Measurements from ENCODE around the gene DNAJC27. TPM values are rescaled to one million over a fixed set of nuclear protein-coding genes. Genes with fewer than 3 reads are reported as not detected.
A peak's percentile ranks its signal among the peaks of the same experiment; 100 is the strongest.
"Not testable (repeated sequence)": the region's sequence is repeated elsewhere in the genome, so short reads cannot be mapped to it uniquely, and the experiment has no call there.

Gene DNAJC27
- polyA plus RNA-seq (2014; cell fraction: cytosol; rRNA removed), result 2.1 and 2.3 TPM in 2 replicates
- polyA plus RNA-seq (2014; cell fraction: nucleus; rRNA removed), result 5.6 and 14.4 TPM in 2 replicates

- peak; percentile 95 for DNase-seq (ENCODE audit: low spot score)
Observed at GRCh38 chr2:24971536-24972314, at the start of gene DNAJC27. Gene DNAJC27 (minus strand): TSS chr2:24971955. CDS start chr2:24971904, 51 bp downstream.

- DNase-seq (ENCODE audit: low spot score), result no peak
Observed at GRCh38 chr2:25018681-25019080, 46.9 kb upstream of the DNAJC27 start.

DNA sequence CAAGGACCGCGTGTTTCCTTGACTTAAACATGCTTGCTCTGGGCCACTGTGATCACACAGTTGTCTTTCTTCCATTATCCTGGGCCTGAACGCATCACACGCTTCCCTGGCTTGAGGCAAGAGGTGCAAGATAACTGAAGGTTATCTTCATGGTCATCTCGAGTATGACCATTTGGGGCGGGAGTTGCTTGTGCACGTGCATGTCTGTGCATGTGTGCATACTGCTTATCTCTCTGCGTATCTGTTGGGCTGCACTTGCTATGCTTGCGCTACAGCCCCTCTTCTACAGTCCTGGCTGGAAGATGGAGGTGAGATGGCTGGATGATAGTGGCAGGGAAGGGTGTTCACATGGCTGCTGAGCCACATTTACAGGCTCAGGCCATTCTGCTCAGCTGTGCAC lies 42.9 kb upstream of the DNAJC27 start:
- DNase-seq (ENCODE audit: low spot score), result peak; percentile 78

DNA sequence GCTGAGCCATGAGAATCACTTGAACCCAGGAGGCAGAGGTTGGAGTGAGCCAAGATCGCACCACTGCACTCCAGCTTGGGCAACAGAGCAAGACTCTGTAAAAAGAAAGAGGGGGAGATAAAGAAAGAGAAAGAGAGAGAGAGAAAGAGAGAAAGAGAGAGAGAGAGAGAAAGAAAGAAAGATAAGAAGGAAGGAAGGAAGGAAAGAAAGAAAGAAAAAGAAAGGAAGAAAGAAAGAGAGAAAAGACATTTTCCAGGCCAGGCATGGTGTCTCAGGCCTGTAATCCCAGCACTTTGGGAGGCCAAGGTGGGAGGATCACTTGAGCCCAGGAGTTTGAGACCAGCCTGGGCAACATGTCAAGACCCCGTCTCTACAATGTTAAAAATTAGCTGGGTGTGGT lies 39.6 kb upstream of the DNAJC27 start:
- DNase-seq (ENCODE audit: low spot score), result not testable (repeated sequence)

DNA sequence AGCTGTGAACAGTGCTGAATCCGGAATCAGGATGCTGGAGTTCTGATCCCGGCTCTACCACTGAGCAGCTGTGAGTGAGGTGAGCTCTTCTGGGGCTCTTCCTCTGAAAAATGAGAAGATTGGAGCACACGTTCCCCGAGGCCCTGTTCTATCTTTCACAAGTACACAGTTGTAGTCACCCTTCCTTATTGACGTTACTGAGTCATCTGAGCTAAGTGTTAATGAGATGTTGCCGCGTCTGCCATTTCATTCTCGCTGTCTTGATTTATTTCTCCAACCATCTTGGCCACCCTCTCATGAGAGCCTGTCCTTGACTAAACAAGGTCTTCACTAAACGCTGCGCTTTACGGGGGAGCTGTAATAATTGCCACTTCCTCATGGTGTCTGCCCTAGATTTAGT lies 38.2 kb upstream of the DNAJC27 start:
- no peak for DNase-seq (ENCODE audit: low spot score)

GRCh38 chr2:25002066-25002465 lies 30.3 kb upstream of the DNAJC27 start:
- no peak for DNase-seq (ENCODE audit: low spot score)

DNA sequence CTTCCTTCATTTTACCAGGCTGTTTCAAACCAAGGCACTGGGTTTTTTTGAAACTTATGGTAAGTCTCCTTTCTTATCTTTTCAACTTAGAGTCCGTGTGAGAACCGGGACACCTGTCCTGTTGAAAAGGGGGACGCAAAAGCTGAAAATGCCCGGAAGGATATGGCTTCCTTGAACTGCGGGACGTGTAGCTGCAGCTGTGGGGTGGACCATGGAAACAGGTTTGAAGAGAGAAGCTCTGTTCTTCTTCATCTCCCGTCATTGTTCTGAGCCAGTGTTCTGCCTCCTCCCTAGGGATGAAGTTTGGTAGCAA lies 29.5 kb upstream of the DNAJC27 start:
- DNase-seq (ENCODE audit: low spot score), result no peak

GRCh38 chr2:25000503-25001324 lies 29.0 kb upstream of the DNAJC27 start:
- DNase-seq (ENCODE audit: low spot score), result peak; percentile 29

DNA sequence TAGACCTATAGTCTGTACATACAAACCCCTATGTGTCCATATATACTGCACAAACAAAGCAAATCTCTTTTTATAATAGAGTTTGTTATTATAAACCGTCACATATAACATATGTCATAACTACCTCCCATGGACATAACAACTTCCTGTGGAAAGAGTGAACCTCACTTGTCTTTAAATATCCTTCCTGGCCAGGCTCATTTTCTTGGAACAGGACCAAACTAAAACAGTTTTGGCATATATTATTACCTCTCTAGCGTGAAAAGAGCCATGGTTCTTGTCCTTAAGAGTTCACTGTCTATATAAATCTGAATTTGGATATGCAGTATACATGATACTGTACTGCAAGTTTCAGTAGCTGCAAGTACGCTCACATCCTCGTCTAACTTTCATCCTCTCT lies 28.3 kb upstream of the DNAJC27 start:
- no peak for DNase-seq (ENCODE audit: low spot score)

- DNase-seq (ENCODE audit: low spot score), result not testable (repeated sequence)
Observed at GRCh38 chr2:24999097-24999496, 27.3 kb upstream of the DNAJC27 start.

GRCh38 chr2:24994146-24994724 lies 22.5 kb upstream of the DNAJC27 start:
- DNase-seq (ENCODE audit: low spot score), result no peak

DNA sequence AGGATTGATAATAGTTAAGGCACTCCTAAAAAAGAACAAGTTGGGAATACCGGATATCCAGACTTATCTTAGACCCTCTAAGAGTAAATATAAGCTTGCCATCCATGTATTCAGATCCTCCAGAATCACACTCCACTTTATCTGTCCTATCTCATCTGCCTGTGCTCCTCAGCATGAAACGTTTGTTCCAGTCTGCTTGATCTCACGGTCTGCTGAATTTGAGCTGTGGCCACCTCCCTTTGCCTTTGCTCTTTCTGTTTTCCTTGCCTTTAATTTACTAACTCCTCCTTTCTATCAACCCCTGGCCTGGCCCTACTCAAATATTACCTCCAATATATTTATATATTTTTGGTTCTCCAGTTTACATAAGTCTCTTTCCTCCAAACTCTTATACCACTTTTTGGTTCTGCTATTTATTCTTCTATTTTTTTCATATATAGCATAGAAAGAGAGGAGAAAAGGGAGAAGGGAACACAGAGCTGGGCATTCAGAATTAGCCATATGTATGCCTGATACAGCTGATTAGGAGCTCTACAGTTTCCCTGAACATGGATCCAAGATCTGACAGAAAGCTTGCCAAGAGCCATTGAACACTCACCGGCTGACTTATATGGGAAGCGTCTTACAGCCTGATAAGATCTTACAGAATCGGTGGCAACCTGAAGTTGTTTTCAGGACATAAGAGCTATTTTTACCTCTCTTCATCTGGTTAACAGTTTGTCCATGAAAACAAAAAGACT lies 21.8 kb upstream of the DNAJC27 start:
- peak; percentile 19 for DNase-seq (ENCODE audit: low spot score)

DNA sequence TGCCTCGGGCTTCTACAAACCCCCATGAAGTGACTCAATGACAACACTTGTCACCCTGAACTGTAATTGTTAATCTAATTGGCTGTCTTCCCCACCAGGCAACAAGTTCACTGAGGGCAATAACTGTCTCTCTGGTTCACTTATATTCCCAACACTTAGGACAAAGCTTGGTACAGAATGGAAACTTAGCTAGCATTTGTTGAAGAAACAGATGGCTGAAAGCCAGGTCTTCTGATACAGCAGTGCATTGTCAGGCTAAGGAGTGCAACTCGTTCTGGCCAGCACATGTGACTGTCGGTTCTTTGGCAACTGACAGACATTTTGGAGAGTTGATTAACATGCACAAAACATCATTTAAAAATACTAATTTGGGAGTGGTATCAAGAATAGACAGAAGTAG lies 14.6 kb upstream of the DNAJC27 start:
- DNase-seq (ENCODE audit: low spot score), result no peak

- no peak for DNase-seq (ENCODE audit: low spot score)
Observed at GRCh38 chr2:24985511-24985910, 13.8 kb upstream of the DNAJC27 start.

DNA sequence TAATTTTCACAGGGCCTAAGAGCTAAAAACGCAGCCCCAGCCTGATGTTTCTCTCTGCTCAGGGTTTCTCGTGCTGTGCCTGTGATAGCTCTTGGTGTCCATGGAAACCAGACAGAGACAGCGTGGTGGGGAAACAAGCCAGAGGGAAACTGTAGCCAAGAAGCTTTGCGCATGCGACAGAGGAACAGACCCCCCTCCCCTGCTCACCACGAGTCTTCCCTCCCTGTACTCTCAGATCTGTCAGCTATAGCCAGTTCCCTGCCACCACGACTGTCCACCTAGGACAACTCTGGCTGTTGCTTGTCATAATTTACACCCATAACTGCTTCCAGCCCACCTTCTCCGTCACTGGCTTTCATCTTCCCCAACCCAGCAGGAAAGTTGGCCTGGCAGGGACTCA lies 13.2 kb upstream of the DNAJC27 start:
- peak; percentile 81 for DNase-seq (ENCODE audit: low spot score)

DNA sequence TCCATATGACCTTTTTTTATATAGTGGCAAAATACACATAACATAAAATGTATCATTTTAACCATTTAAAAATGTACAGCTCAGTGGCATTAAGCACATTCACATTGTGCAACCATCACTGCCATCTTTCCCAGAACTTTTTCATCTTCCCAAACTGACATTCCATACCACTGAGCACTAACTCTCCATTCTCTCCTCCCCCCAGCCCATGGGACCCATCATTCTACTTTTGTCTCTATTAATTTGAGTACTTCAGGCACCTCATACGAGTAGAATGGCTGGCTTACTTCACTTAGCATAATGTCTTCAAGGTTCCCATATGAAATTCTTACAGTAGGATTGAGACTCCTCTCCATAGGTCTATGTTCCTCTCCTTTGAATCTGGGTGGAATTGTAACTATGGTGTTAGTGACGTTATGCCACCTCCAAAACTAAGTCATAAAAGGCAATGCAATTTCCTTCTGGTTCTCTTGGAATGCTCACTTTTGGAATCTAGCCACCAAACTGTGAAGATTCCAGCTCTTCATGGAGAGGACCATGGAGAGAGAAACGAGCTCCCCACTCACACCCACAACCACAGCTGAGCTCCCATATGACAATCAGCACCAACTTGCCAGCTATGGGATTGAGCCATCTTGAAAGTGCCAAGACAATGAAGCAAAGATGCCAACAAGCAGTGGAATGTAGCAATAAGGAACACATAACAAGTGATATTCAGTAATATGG lies 9.8 kb upstream of the DNAJC27 start:
- DNase-seq (ENCODE audit: low spot score), result no peak

DNA sequence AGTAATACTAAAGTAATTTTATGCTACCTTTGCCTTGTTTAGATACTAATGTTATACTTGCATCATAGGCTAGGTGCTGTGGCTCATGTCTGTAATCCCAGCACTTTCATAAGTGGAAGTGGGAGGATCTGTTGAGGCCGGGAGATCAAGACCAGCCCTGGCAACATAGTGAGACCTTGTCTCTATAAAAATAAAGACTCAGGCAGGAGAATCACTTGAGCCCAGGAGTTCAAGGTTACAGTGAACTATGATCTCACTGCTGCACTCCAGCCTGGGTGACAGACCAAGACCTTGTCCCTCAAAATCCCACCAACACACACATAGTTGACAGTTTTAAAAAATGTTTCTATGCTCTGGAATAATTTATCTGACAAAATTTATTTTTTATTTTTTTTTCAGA lies 6.9 kb upstream of the DNAJC27 start:
- DNase-seq (ENCODE audit: low spot score), result no peak

- no peak for DNase-seq (ENCODE audit: low spot score)
Observed at GRCh38 chr2:24977631-24978030, 5.9 kb upstream of the DNAJC27 start.

DNA sequence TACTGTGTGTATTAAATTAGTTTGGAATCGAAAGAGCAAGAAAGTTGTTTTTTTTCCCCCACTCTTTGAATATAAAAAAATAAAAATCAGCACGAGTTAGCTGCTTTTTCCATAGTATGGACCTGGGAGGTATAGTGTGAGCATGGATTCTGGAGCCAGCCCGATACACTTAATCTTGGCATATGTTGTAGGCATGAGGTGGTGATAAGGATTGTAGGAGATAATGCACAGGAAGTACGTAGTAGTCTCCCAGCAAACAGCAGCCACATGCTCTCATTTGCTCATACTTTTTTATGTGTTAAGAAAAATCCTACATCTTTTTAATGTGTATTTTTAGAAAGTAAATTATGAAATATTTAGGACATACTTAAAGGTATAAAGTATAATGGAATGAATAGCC lies 2.1 kb upstream of the DNAJC27 start:
- no peak for DNase-seq (ENCODE audit: low spot score)

DNA sequence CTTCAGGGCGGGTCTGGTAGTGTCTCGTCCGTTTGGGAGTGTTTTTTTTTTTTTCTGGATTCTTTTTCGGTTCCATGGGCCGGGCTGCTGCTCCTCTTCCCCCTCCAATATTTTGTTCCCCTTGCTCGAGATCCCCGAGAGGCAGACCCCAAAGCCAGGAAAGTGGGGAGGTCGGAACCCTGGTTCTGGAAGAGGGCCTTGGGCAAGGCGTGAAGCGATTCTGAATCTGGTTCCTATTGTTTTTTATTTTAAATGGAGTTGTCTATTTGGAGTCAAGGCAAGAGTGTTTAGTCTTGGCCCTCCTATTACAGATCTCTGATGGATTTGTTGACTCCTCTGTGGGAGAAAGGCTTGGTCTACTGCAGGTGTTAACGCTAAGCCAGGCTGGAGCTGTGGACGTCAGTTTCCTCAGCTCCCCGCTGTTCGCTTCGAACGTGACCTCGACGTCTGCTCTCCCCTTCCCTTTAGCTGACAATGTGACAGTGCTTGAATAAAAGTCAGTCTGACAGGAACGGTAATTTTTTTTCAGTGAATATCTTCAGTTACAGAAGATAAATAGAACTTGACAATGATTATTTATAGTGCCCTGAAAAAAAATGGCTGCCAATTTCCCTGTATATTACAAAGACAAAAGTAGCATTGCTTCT lies 683 bp upstream of the DNAJC27 start:
- DNase-seq (ENCODE audit: low spot score), result peak; percentile 41

GRCh38 chr2:24971286-24971535 lies 544 bp downstream of the DNAJC27 start:
- no peak for DNase-seq (ENCODE audit: low spot score)
